ENCODE results near the gene PPP1R17.

GRCh38 chr7:31652063-31652326 is 35.0 kb upstream of the PPP1R17 start:
- TF ChIP-seq POLR2A (IDR thresholded peaks at IDR 0.05) (no peak), CTCF (IDR thresholded peaks at IDR 0.05) (no peak), POLR2AphosphoS5 (IDR thresholded peaks at IDR 0.05) (no peak)

Measured in breast epithelium (tissue), 3 donors.